GM23338 (cell line): ENCODE data around the gene SEMG2. TPM values are rescaled to one million over a fixed set of nuclear protein-coding genes. Genes with fewer than 3 reads are reported as not detected.

ENCODE experiments used
- ATAC-seq: fragments of 200-7000 bp; cut with Tn5 transposase; 3 replicates; pipeline ENCODE4 v1.9.1; 2020
- DNase-seq: peaks from one replicate; pipeline ENCODE4 v3.0.0-alpha.2; 2015; ENCODE audit warnings: low spot score
- H2AFZ ChIP-seq: fragments of 200-600 bp; sonication (generic); 2 replicates; pipeline ENCODE4 v1.8.0; 2016; ENCODE audit warnings: antibody characterized with exemption, mild to moderate bottlenecking, moderate library complexity
- H3F3A ChIP-seq: fragments of 200-600 bp; sonication (generic); replicated peaks from 2 replicates; pipeline ENCODE4 v1.8.0; 2017; ENCODE audit warnings: antibody characterized with exemption, mixed run types, low read depth
- H3K27ac ChIP-seq: fragments of 200-600 bp; sonication (generic); 2 replicates; pipeline ENCODE4 v1.6.1; 2016; ENCODE audit warnings: low read depth
- H3K27me3 ChIP-seq: fragments of 200-600 bp; sonication (generic); 2 replicates; pipeline ENCODE4 v1.8.0; 2016; ENCODE audit warnings: mild to moderate bottlenecking, mixed run types, moderate library complexity; ENCODE audit not compliant: insufficient read depth
- H3K36me3 ChIP-seq: fragments of 200-600 bp; sonication (generic); 2 replicates; pipeline ENCODE4 v1.8.0; 2016; ENCODE audit warnings: mild to moderate bottlenecking; ENCODE audit not compliant: insufficient read depth
- H3K4me1 ChIP-seq: fragments of 200-600 bp; sonication (generic); 2 replicates; pipeline ENCODE4 v1.8.0; 2016; ENCODE audit warnings: mild to moderate bottlenecking, moderate library complexity; ENCODE audit not compliant: insufficient read depth
- H3K4me2 ChIP-seq: fragments of 200-600 bp; sonication (generic); 2 replicates; pipeline ENCODE4 v1.7.1; 2017; ENCODE audit warnings: mixed run types
- H3K4me3 ChIP-seq: fragments of 200-600 bp; sonication (generic); 2 replicates; pipeline ENCODE4 v1.6.1; 2016; ENCODE audit warnings: mixed run types
- H3K79me2 ChIP-seq: fragments of 200-600 bp; sonication (generic); replicated peaks from 2 replicates; pipeline ENCODE4 v1.8.0; 2017; ENCODE audit warnings: mild to moderate bottlenecking; ENCODE audit not compliant: insufficient read depth
- H3K9me2 ChIP-seq: fragments of 200-600 bp; sonication (generic); 2 replicates; pipeline ENCODE4 v1.8.0; 2017; ENCODE audit not compliant: insufficient read depth
- H4K20me1 ChIP-seq: fragments of 200-600 bp; sonication (generic); replicated peaks from 2 replicates; pipeline ENCODE4 v1.8.0; 2017; ENCODE audit warnings: mild to moderate bottlenecking; ENCODE audit not compliant: insufficient read depth
- H3K27ac Mint-ChIP-seq: 2 replicates; pipeline ENCODE4 v1.8.0; 2020; ENCODE audit warnings: inconsistent platforms, mild to moderate bottlenecking, moderate library complexity, mixed read lengths
- H3K27me3 Mint-ChIP-seq: 3 replicates; pipeline ENCODE4 v1.8.0; 2022; ENCODE audit warnings: low read depth, mild to moderate bottlenecking, moderate library complexity, mixed read lengths, inconsistent platforms; ENCODE audit not compliant: insufficient read depth, poor library complexity
- H3K36me3 Mint-ChIP-seq: 3 replicates; pipeline ENCODE4 v1.8.0; 2021; ENCODE audit warnings: low read depth, mild to moderate bottlenecking, inconsistent platforms, moderate library complexity, mixed read lengths
- H3K4me1 Mint-ChIP-seq: 3 replicates; pipeline ENCODE4 v1.8.0; 2020; ENCODE audit warnings: mild to moderate bottlenecking, inconsistent platforms, mixed read lengths
- H3K4me3 Mint-ChIP-seq: 3 replicates; pipeline ENCODE4 v1.8.0; 2021; ENCODE audit warnings: moderate library complexity, mild to moderate bottlenecking, inconsistent platforms, mixed read lengths
- H3K9me3 Mint-ChIP-seq: 3 replicates; pipeline ENCODE4 v1.8.0; 2020; ENCODE audit warnings: moderate library complexity, mild to moderate bottlenecking, inconsistent platforms, mixed read lengths
- EZH2phosphoT487 ChIP-seq: fragments of 200-600 bp; sonication (generic); IDR thresholded peaks from one replicate; pipeline ENCODE4 v1.8.1; 2018; ENCODE audit warnings: antibody characterized with exemption; ENCODE audit not compliant: unreplicated experiment
- JUNB ChIP-seq: IDR thresholded peaks from one replicate; pipeline ENCODE4 v1.6.1; 2016; ENCODE audit warnings: antibody characterized with exemption; ENCODE audit not compliant: unreplicated experiment
- NANOG ChIP-seq: IDR thresholded peaks from 2 replicates; pipeline ENCODE4 v1.6.1; 2016; ENCODE audit warnings: antibody characterized with exemption, borderline replicate concordance
- POLR2AphosphoS5 ChIP-seq: IDR thresholded peaks from 2 replicates; pipeline ENCODE4 v1.6.1; 2016; ENCODE audit warnings: antibody characterized with exemption, low read depth
- REST ChIP-seq: IDR thresholded peaks from one replicate; pipeline ENCODE4 v1.6.1; 2018; ENCODE audit warnings: antibody characterized with exemption; ENCODE audit not compliant: unreplicated experiment
- ZNF114 ChIP-seq: fragments of 250-450 bp; sonication (Bioruptor Pico); IDR thresholded peaks from 2 replicates; pipeline ENCODE4 v1.5.0; 2020; ENCODE audit warnings: mild to moderate bottlenecking, moderate library complexity
- ZNF331 ChIP-seq: fragments of 250-450 bp; sonication (Bioruptor Pico); IDR thresholded peaks from 2 replicates; pipeline ENCODE4 v1.5.0; 2020; ENCODE audit warnings: low read depth, mild to moderate bottlenecking, moderate library complexity
- ZNF462 ChIP-seq: fragments of 250-450 bp; sonication (Bioruptor Pico); IDR thresholded peaks from 2 replicates; pipeline ENCODE4 v1.5.0; 2020; ENCODE audit warnings: mild to moderate bottlenecking, moderate library complexity
- polyA plus RNA-seq: library from polyadenylated mRNA; unstranded; fragments of >200 nt; fragmentation: Nextera tagmentation; extraction: Ambion mirVana; gene quantifications from 2 replicates; pipeline ENCODE4 v1.2.1, GENCODE V29; 2016
- total RNA-seq: library from RNA; depleted of rRNA; stranded (reverse); fragments of >200 nt; shearing (Covaris generic); gene quantifications from 2 replicates; pipeline ENCODE4 v1.2.3, GENCODE V29; 2014
- TF ChIP-seq, protein P1 (sequence below), 2 experiments: fragments of 200-600 bp in 1 of 2; sonication (generic) in 1 of 2; conservative IDR thresholded peaks; 2 replicates each; pipeline versions ENCODE4 v1.5.1 to v1.6.1; 2016 to 2017; ENCODE audit warnings: antibody characterized with exemption in 2 of 2, low read depth in 2 of 2, mild to moderate bottlenecking in 2 of 2, moderate library complexity in 1 of 2
- TF ChIP-seq, protein P2 (sequence below): IDR thresholded peaks from 2 replicates; pipeline ENCODE4 v1.6.1; 2016; ENCODE audit warnings: antibody characterized with exemption

SEMG2 gene
- total and polyA plus RNA-seq, 2 experiments from 2014 or later: not detected

- Histone ChIP-seq H3K4me3 (no peak overlapping the region), H3K27ac (no peak overlapping the region), H3K4me1 (no peaks in the 10 kb centered on the region), H3K79me2 (no peaks in the 10 kb centered on the region), H3K36me3 (no peaks in the 10 kb centered on the region), H2AFZ (0 out of 2 replicates have a peak overlapping the region, but pooled peaks have one; percentile 47), H3F3A (no peaks in the 10 kb centered on the region), H3K9me2 (peaks cover 6% of the 10 kb centered on the region; the same call in 1 of the 2 replicates), H4K20me1 (no peaks in the 10 kb centered on the region), H3K27me3 (no peaks in the 10 kb centered on the region), H3K4me2 (no peak overlapping the region)
- no peak overlapping the region for H3K27ac Mint-ChIP-seq
- H3K36me3 Mint-ChIP-seq: no peaks in the 10 kb centered on the region
- H3K9me3 Mint-ChIP-seq: no peaks in the 10 kb centered on the region; the same call in 2 of the 3 replicates
- no peak for TF ChIP-seq EZH2phosphoT487
- TF ChIP-seq, protein P1, sequence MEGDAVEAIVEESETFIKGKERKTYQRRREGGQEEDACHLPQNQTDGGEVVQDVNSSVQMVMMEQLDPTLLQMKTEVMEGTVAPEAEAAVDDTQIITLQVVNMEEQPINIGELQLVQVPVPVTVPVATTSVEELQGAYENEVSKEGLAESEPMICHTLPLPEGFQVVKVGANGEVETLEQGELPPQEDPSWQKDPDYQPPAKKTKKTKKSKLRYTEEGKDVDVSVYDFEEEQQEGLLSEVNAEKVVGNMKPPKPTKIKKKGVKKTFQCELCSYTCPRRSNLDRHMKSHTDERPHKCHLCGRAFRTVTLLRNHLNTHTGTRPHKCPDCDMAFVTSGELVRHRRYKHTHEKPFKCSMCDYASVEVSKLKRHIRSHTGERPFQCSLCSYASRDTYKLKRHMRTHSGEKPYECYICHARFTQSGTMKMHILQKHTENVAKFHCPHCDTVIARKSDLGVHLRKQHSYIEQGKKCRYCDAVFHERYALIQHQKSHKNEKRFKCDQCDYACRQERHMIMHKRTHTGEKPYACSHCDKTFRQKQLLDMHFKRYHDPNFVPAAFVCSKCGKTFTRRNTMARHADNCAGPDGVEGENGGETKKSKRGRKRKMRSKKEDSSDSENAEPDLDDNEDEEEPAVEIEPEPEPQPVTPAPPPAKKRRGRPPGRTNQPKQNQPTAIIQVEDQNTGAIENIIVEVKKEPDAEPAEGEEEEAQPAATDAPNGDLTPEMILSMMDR (conservative IDR thresholded peaks at IDR 0.05; ENCODE audit: low read depth in 2 of 2): no peak
- TF ChIP-seq ZNF114: no peak
- TF ChIP-seq NANOG: no peak
- no peak for TF ChIP-seq ZNF331 (CRISPR knock-in tag)
- no peaks in the 10 kb centered on the region for H3K27me3 Mint-ChIP-seq
- H3K4me1 Mint-ChIP-seq: 0 out of 3 replicates have a peak, but pooled peaks cover 2% of the 10 kb centered on the region
- DNase-seq (no peak), ATAC-seq (no peak)
- no peak overlapping the region for H3K4me3 Mint-ChIP-seq
Observed at GRCh38 chr20:45179166-45179565, 42.0 kb upstream of the SEMG2 start.

- Histone ChIP-seq H4K20me1 (no peaks in the 10 kb centered on the region), H3K36me3 (no peaks in the 10 kb centered on the region), H3K79me2 (no peaks in the 10 kb centered on the region), H3K4me3 (no peak overlapping the region), H3K4me1 (no peaks in the 10 kb centered on the region), H3K4me2 (no peak overlapping the region), H3K27me3 (no peaks in the 10 kb centered on the region), H3K27ac (no peak overlapping the region), H2AFZ (0 out of 2 replicates have a peak overlapping the region, but pooled peaks have one; percentile 47), H3F3A (no peaks in the 10 kb centered on the region), H3K9me2 (no peaks in the 10 kb centered on the region)
- Mint-ChIP-seq H3K9me3 (no peaks in the 10 kb centered on the region; the same call in 2 of the 3 replicates), H3K4me3 (no peak overlapping the region), H3K27me3 (no peaks in the 10 kb centered on the region), H3K36me3 (no peaks in the 10 kb centered on the region), H3K27ac (no peak overlapping the region), H3K4me1 (no peaks in the 10 kb centered on the region)
- ATAC-seq (no peak), DNase-seq (no peak)
- TF ChIP-seq, protein P2, sequence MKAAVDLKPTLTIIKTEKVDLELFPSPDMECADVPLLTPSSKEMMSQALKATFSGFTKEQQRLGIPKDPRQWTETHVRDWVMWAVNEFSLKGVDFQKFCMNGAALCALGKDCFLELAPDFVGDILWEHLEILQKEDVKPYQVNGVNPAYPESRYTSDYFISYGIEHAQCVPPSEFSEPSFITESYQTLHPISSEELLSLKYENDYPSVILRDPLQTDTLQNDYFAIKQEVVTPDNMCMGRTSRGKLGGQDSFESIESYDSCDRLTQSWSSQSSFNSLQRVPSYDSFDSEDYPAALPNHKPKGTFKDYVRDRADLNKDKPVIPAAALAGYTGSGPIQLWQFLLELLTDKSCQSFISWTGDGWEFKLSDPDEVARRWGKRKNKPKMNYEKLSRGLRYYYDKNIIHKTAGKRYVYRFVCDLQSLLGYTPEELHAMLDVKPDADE: no peak
- no peak for TF ChIP-seq POLR2AphosphoS5
- TF ChIP-seq ZNF462 (CRISPR knock-in tag): no peak
- no peak for TF ChIP-seq NANOG
- no peak for TF ChIP-seq REST
- TF ChIP-seq JUNB: no peak
- no peak for TF ChIP-seq ZNF114
Observed at GRCh38 chr20:45181639-45182038, 39.5 kb upstream of the SEMG2 start.
